ENCODE results near the gene ITSN2. TPM values are rescaled to one million over a fixed set of nuclear protein-coding genes. Genes with fewer than 3 reads are reported as not detected.
A peak's percentile ranks its signal among the peaks of the same experiment; 100 is the strongest.

ITSN2 gene
- total and polyA plus RNA-seq, 12 donors = 35.1 to 108 (median 59.8) TPM

GRCh38 chr2:24176326-24176725, 184.0 kb downstream of the ITSN2 start:
- 93 to 100% (median 95%) methylated on average over 1 of the region's 1 CpG for WGBS, 4 donors
- intact Hi-C loops (cut with DNase I) = no loop called here

GRCh38 chr2:24175631-24176187, 184.6 kb downstream of the ITSN2 start:
- Histone ChIP-seq H3K36me3 (replicated peaks in 1 of 2) (no peaks in the 10 kb centered on the region), H3K27ac (no peak overlapping the region), H3K9me3 (replicated peaks in 1 of 3) (no peaks in the 10 kb centered on the region), H3K4me1 (replicated peaks in 1 of 2) (no peaks in the 10 kb centered on the region), H3K4me3 (no peak overlapping the region), H3K27me3 (no peaks in the 10 kb centered on the region)
- no peak for DNase-seq
- WGBS, 4 donors = 84 to 92% (median 87%) methylated on average over 15 to 17 of the region's 17 CpGs
- intact Hi-C loops (cut with DNase I) = no loop called here
- TF ChIP-seq CTCF (IDR thresholded peaks at IDR 0.05) (no peak), POLR2A (IDR thresholded peaks at IDR 0.05) (no peak)

More at GRCh38 chr2:24176326-24176725, 184.0 kb downstream of the ITSN2 start:
- Histone ChIP-seq H3K27me3 (no peaks in the 10 kb centered on the region), H3K4me1 (replicated peaks in 1 of 2) (no peaks in the 10 kb centered on the region), H3K27ac (no peak overlapping the region), H3K9me3 (replicated peaks in 1 of 3) (no peaks in the 10 kb centered on the region), H3K36me3 (replicated peaks in 1 of 2) (no peaks in the 10 kb centered on the region), H3K4me3 (no peak overlapping the region)
- no peak for DNase-seq
- TF ChIP-seq POLR2A (IDR thresholded peaks at IDR 0.05) (no peak), CTCF (IDR thresholded peaks at IDR 0.05) (no peak)

GRCh38 chr2:24174851-24175277, 185.5 kb downstream of the ITSN2 start, which contains the start of gene FAM228A:
Gene FAM228A (plus strand): TSS chr2:24175053. CDS start chr2:24175481, 428 bp downstream.
- TF ChIP-seq CTCF (IDR thresholded peaks at IDR 0.05) = no peak
- TF ChIP-seq POLR2A (IDR thresholded peaks at IDR 0.05) = no peak
- H3K27me3 ChIP-seq = no peaks in the 10 kb centered on the region
- H3K4me3 ChIP-seq = peak within 1 kb of the TSS in 1 of 4 donors; percentile 20
- no peaks in the 10 kb centered on the region for H3K36me3 ChIP-seq (replicated peaks in 1 of 2)
- 33 to 62% (median 41%) methylated on average over 3 to 46 of the region's 46 CpGs for WGBS, 4 donors
- H3K9me3 ChIP-seq (replicated peaks in 1 of 3) = no peaks in the 10 kb centered on the region
- intact Hi-C loops (cut with DNase I) = no loop called here
- H3K4me1 ChIP-seq (replicated peaks in 1 of 2) = no peaks in the 10 kb centered on the region
- H3K27ac ChIP-seq = no peak within 1 kb of the TSS
- no peak for DNase-seq

- Histone ChIP-seq H3K36me3 (replicated peaks in 1 of 2) (no peaks in the 10 kb centered on the region), H3K4me1 (replicated peaks in 1 of 2) (no peaks in the 10 kb centered on the region), H3K27me3 (no peaks in the 10 kb centered on the region), H3K27ac (no peak overlapping the region), H3K4me3 (no peak overlapping the region), H3K9me3 (replicated peaks in 1 of 3) (no peaks in the 10 kb centered on the region)
- 94 to 98% (median 97%) methylated on average over 5 of the region's 5 CpGs for WGBS, 4 donors
- no peak for TF ChIP-seq CTCF (IDR thresholded peaks at IDR 0.05)
- no peak for DNase-seq
- intact Hi-C loops (cut with DNase I) = no loop called here
Measured at GRCh38 chr2:24169023-24169422, 191.3 kb downstream of the ITSN2 start.
